Epithelial cell of prostate (primary cell): ENCODE measurements around the gene GOLGA6B.
"Not testable (repeated sequence)": the region's sequence is repeated elsewhere in the genome, so short reads cannot be mapped to it uniquely, and the experiment has no call there.

Source experiments
- DNase-seq: peaks from one replicate; pipeline ENCODE4 v3.0.0-alpha.2; 2011; ENCODE audit warnings: low read depth, low spot score
- H3K27ac ChIP-seq: fragments of 450-650 bp; 2 replicates; pipeline ENCODE4 v1.5.1; 2017; ENCODE audit warnings: mild to moderate bottlenecking

Gene GOLGA6B

GRCh38 chr15:72663931-72664330 is 9.4 kb downstream of the GOLGA6B start:
- H3K27ac ChIP-seq, DNase-seq: not testable (repeated sequence)

- H3K27ac ChIP-seq, DNase-seq: not testable (repeated sequence)
These were observed 11.2 kb downstream of the GOLGA6B start for GRCh38 chr15:72665706-72666105.

DNA sequence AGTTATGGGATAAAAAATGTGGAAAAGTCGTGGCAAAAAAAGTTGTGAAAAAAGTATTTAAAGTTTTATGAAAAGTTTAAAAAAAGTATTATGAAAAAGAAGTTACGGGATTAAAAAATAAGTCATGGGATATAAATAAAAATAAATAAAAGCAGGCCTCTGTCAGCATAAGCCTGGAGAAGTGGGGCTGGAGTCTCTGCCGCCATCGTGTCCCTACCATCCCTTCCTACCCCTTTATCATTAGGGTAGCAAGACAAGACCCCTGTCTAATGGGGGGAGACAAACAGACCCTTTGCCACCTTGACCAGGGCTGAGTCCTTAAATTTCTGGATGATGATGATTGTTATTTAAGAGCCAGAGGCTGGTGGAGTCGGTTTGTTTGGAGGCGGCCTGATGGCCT is 15.3 kb downstream of the GOLGA6B start:
- DNase-seq, H3K27ac ChIP-seq: not testable (repeated sequence)

DNA sequence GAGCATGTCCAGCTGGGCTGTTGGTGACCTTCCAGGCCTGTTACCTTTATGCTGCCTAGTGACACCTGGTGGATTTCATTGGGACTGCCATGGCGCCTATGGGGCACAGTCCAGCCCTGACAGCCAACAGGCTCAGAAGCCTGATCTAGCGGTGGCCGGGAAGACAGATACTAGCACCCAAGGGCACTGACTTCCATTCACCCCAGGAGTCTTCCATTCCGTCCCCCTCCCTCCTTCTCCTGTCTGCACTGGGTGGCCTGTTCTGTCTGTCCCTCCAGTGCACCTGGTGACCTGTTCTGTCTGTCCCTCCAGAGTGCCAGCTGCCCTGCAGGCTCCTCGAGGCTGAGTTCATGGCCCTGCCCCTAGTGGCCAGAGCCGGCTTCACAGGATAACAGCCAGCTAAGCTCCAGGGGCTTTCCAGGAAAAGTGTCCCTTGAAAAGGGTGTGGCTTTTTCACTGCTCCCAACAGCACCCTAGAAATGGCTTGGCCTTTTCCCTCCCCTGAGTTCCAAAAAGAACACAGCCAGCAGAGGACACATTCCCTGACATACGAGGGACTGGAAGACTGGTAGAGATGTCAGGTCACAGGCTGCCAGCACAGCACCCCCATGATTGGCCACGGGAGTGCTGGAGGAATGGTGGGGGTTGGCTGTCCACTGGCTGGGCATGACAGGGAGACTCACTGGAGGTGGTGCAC is 16.3 kb downstream of the GOLGA6B start:
- not testable (repeated sequence) for DNase-seq, H3K27ac ChIP-seq

- DNase-seq, result no peak
- H3K27ac ChIP-seq, result no peak overlapping the region
These were observed 17.0 kb downstream of the GOLGA6B start for GRCh38 chr15:72671525-72671924.

DNA sequence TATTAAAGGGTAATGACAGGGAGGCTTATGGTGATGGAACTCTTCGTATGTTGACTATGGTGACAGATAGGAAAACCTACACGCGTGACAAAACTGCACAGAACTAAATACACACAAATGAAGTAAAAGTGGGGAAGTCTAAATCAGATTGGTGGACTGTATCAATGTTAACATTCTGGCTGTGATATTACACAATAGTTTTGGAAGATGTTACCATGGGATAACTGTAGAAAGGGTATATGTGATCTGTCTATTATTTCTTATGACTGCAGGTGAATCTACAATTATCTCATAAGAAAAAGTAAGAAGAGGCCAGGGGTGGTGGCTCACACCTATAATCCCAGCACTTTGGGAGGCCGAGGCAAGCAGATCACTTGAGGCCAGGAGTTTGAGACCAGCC is 22.3 kb downstream of the GOLGA6B start:
- no peak overlapping the region for H3K27ac ChIP-seq
- DNase-seq, result no peak

GRCh38 chr15:72680931-72681330 is 26.4 kb downstream of the GOLGA6B start:
- DNase-seq, result no peak
- H3K27ac ChIP-seq, result no peak overlapping the region

- no peak for DNase-seq
- H3K27ac ChIP-seq, result no peak overlapping the region
These were observed 28.3 kb downstream of the GOLGA6B start for GRCh38 chr15:72682772-72683171.

- no peak for DNase-seq
- peak overlapping the region; percentile 88 for H3K27ac ChIP-seq
These were observed 30.9 kb downstream of the GOLGA6B start for GRCh38 chr15:72685301-72685924.

- peak; percentile 33 for DNase-seq
- peak within 1 kb of the TSS; percentile 88 for H3K27ac ChIP-seq
These were observed 31.7 kb downstream of the GOLGA6B start, which contains the start of the genes BBS4 and HIGD2B for GRCh38 chr15:72685925-72686794. TSS of gene BBS4 (plus strand) at chr15:72686207. CDS start at chr15:72686228, 21 bp downstream. TSS of gene HIGD2B (minus strand) at chr15:72686182. CDS start at chr15:72676374, 9,808 bp downstream.

DNA sequence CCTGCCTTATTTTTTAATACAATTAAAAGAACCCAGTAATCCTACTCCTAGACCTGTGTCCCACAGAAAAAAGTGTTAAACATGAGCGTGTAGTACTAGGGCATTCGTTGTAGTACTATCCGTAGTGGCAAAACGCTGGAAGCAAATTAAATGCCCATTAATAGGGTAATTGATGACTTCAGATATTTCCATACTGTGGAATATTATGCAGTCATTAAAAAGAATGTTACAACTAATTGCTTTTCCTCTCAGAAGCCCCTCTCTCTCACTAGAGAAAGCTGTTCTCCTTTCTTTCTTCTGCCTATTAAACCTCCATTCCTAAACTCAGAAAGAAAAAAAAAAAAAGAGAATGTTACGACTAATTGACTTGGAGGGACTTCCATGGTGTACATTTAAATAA is 34.2 kb downstream of the GOLGA6B start:
- H3K27ac ChIP-seq, result no peak overlapping the region
- DNase-seq, result no peak

DNA sequence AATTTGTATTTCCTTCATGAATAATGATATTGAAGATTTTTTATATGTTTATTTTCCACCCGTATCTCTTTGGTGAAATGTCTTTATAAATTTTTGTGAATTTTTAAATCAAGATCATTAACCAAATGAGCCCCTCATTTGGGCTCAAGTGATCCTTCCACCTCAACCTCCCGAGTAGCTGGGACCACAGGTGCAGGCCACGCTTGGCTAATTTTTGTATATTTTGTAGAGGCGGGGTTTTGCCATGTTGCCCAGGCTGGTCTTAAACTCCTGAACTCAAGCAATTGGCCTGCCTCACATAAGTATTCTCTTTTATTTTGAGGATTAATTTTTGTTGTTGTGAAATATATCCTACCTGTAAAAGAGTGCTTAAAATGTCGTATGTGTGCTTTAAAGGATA is 36.4 kb downstream of the GOLGA6B start:
- no peak for DNase-seq
- no peak overlapping the region for H3K27ac ChIP-seq

DNA sequence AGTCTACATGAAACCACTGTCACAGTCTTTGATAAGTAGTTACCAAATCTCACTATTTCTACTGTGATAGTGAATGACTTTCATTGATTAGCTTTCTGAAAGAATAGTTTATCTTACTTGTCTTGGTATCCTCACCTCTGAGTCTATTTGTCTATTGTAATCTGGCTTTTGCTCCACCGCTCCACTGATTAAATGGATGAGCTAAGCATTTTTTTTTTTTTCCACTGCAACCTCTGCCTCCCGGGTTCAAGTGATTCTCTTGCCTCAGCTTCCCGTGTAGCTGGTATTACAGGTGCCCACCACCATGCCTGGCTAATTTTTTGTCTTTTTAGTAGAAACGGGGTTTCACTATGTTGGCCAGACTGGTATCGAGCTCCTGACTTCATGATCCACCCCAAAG is 44.4 kb downstream of the GOLGA6B start:
- no peak for DNase-seq
- H3K27ac ChIP-seq, result no peak overlapping the region

GRCh38 chr15:72700076-72700475 is 45.6 kb downstream of the GOLGA6B start:
- peak; percentile 10 for DNase-seq
- no peak overlapping the region for H3K27ac ChIP-seq

DNA sequence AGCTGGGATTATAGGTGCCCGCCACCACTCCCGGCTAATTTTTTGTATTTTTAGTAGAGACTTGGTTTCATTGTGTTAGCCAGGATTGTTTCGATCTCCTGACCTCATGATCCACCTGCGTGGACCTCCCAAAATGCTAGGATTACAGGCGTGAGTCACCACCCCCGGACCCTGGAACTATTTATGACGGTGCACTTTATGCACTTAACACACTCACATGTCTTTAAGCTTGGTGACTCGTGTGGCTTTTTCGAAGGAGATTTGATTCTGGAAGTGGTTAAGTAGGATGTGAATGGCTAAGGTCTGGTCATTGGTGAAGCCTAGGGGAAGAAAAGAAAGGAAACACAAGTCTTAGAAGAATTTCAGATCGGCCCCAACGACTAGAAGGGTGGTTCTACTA is 51.8 kb downstream of the GOLGA6B start:
- DNase-seq, result no peak
- no peak overlapping the region for H3K27ac ChIP-seq

- not testable (repeated sequence) for DNase-seq, H3K27ac ChIP-seq
These were observed 54.2 kb downstream of the GOLGA6B start for GRCh38 chr15:72708551-72709303.
